H1 (cell line): ENCODE data around the gene SF3B2.

Experiments used
- ASH2L ChIP-seq: fragments of 200-600, 300-600 bp; sonication (generic); IDR thresholded peaks from one replicate; pipeline ENCODE4 v1.7.1; 2017; ENCODE audit warnings: low read length
- ATF3 ChIP-seq: IDR thresholded peaks from 2 replicates; pipeline ENCODE4 v1.6.1; 2011; ENCODE audit warnings: low read depth, mild to moderate bottlenecking, low read length; ENCODE audit not compliant: insufficient read depth
- BCL11A ChIP-seq, 2 experiments: IDR thresholded peaks; one replicate each; pipeline ENCODE4 v1.6.1; 2011; ENCODE audit warnings: low read depth in 2 of 2, low read length in 2 of 2, mild to moderate bottlenecking in 2 of 2
- CTCF ChIP-seq, 3 experiments: IDR thresholded peaks; 1 replicate in 2 of 3; 2 replicates in 1 of 3; pipeline versions ENCODE4 v1.5.1 to v1.6.1; 2011; ENCODE audit warnings: low read length in 3 of 3, mild to moderate bottlenecking in 3 of 3, inconsistent platforms in 2 of 3, low read depth in 1 of 3, moderate library complexity in 1 of 3; ENCODE audit not compliant: insufficient read depth in 1 of 3; ENCODE audit errors: control extremely low read depth in 1 of 3
- POLR2A ChIP-seq, 2 experiments: IDR thresholded peaks; 1 replicate in 1 of 2; 2 replicates in 1 of 2; pipeline ENCODE4 v1.6.1; 2011; ENCODE audit warnings: low read depth in 2 of 2, low read length in 2 of 2, mild to moderate bottlenecking in 2 of 2; ENCODE audit errors: control extremely low read depth in 1 of 2
- RFX5 ChIP-seq: IDR thresholded peaks from 2 replicates; pipeline ENCODE4 v1.6.1; 2011; ENCODE audit warnings: low read depth, low read length, improper control_type of control experiment, borderline replicate concordance
- RNF2 ChIP-seq: fragments of 200-900, 300-1000 bp; sonication (generic); IDR thresholded peaks from 2 replicates; pipeline ENCODE4 v1.7.1; 2016; ENCODE audit warnings: borderline replicate concordance, low read depth, mild to moderate bottlenecking, antibody characterized with exemption, low read length; ENCODE audit not compliant: poor library complexity, severe bottlenecking; ENCODE audit errors: missing control alignments
- TEAD4 ChIP-seq: IDR thresholded peaks from 2 replicates; pipeline ENCODE4 v1.6.1; 2012; ENCODE audit warnings: low read depth, low read length, inconsistent platforms, mixed read lengths

GRCh38 chr11:66016793-66017177 lies 35.4 kb upstream of the SF3B2 start:
- TF ChIP-seq BCL11A (IDR thresholded peaks at IDR 0.05; ENCODE audit: low read depth in 2 of 2, low read length in 2 of 2) (no peak), RNF2 (no peak), ATF3 (no peak), CTCF (IDR thresholded peaks at IDR 0.05; ENCODE audit: control extremely low read depth in 1 of 3, insufficient read depth in 1 of 3, low read depth in 1 of 3, low read length in 3 of 3) (no peak), RFX5 (no peak), POLR2A (IDR thresholded peaks at IDR 0.05; ENCODE audit: control extremely low read depth in 1 of 2, low read depth in 2 of 2, low read length in 2 of 2) (no peak), TEAD4 (no peak), ASH2L (no peak)
